GM23338 (cell line): ENCODE measurements around the gene FIBP. TPM values are rescaled to one million over a fixed set of nuclear protein-coding genes. Genes with fewer than 3 reads are reported as not detected.

Experiments
- ATAC-seq: fragments of 200-7000 bp; cut with Tn5 transposase; 3 replicates; pipeline ENCODE4 v1.9.1; 2020
- DNase-seq: peaks from one replicate; pipeline ENCODE4 v3.0.0-alpha.2; 2015; ENCODE audit warnings: low spot score
- H2AFZ ChIP-seq: fragments of 200-600 bp; sonication (generic); 2 replicates; pipeline ENCODE4 v1.8.0; 2016; ENCODE audit warnings: antibody characterized with exemption, mild to moderate bottlenecking, moderate library complexity
- H3F3A ChIP-seq: fragments of 200-600 bp; sonication (generic); replicated peaks from 2 replicates; pipeline ENCODE4 v1.8.0; 2017; ENCODE audit warnings: antibody characterized with exemption, mixed run types, low read depth
- H3K27ac ChIP-seq: fragments of 200-600 bp; sonication (generic); 2 replicates; pipeline ENCODE4 v1.6.1; 2016; ENCODE audit warnings: low read depth
- H3K27me3 ChIP-seq: fragments of 200-600 bp; sonication (generic); 2 replicates; pipeline ENCODE4 v1.8.0; 2016; ENCODE audit warnings: mild to moderate bottlenecking, mixed run types, moderate library complexity; ENCODE audit not compliant: insufficient read depth
- H3K36me3 ChIP-seq: fragments of 200-600 bp; sonication (generic); 2 replicates; pipeline ENCODE4 v1.8.0; 2016; ENCODE audit warnings: mild to moderate bottlenecking; ENCODE audit not compliant: insufficient read depth
- H3K4me1 ChIP-seq: fragments of 200-600 bp; sonication (generic); 2 replicates; pipeline ENCODE4 v1.8.0; 2016; ENCODE audit warnings: mild to moderate bottlenecking, moderate library complexity; ENCODE audit not compliant: insufficient read depth
- H3K4me2 ChIP-seq: fragments of 200-600 bp; sonication (generic); 2 replicates; pipeline ENCODE4 v1.7.1; 2017; ENCODE audit warnings: mixed run types
- H3K4me3 ChIP-seq: fragments of 200-600 bp; sonication (generic); 2 replicates; pipeline ENCODE4 v1.6.1; 2016; ENCODE audit warnings: mixed run types
- H3K79me2 ChIP-seq: fragments of 200-600 bp; sonication (generic); replicated peaks from 2 replicates; pipeline ENCODE4 v1.8.0; 2017; ENCODE audit warnings: mild to moderate bottlenecking; ENCODE audit not compliant: insufficient read depth
- H3K9me2 ChIP-seq: fragments of 200-600 bp; sonication (generic); 2 replicates; pipeline ENCODE4 v1.8.0; 2017; ENCODE audit not compliant: insufficient read depth
- H4K20me1 ChIP-seq: fragments of 200-600 bp; sonication (generic); replicated peaks from 2 replicates; pipeline ENCODE4 v1.8.0; 2017; ENCODE audit warnings: mild to moderate bottlenecking; ENCODE audit not compliant: insufficient read depth
- H3K27ac Mint-ChIP-seq: 2 replicates; pipeline ENCODE4 v1.8.0; 2020; ENCODE audit warnings: inconsistent platforms, mild to moderate bottlenecking, moderate library complexity, mixed read lengths
- H3K27me3 Mint-ChIP-seq: 3 replicates; pipeline ENCODE4 v1.8.0; 2022; ENCODE audit warnings: low read depth, mild to moderate bottlenecking, moderate library complexity, mixed read lengths, inconsistent platforms; ENCODE audit not compliant: insufficient read depth, poor library complexity
- H3K36me3 Mint-ChIP-seq: 3 replicates; pipeline ENCODE4 v1.8.0; 2021; ENCODE audit warnings: low read depth, mild to moderate bottlenecking, inconsistent platforms, moderate library complexity, mixed read lengths
- H3K4me1 Mint-ChIP-seq: 3 replicates; pipeline ENCODE4 v1.8.0; 2020; ENCODE audit warnings: mild to moderate bottlenecking, inconsistent platforms, mixed read lengths
- H3K4me3 Mint-ChIP-seq: 3 replicates; pipeline ENCODE4 v1.8.0; 2021; ENCODE audit warnings: moderate library complexity, mild to moderate bottlenecking, inconsistent platforms, mixed read lengths
- H3K9me3 Mint-ChIP-seq: 3 replicates; pipeline ENCODE4 v1.8.0; 2020; ENCODE audit warnings: moderate library complexity, mild to moderate bottlenecking, inconsistent platforms, mixed read lengths
- EZH2 ChIP-seq: fragments of 200-600 bp; sonication (generic); IDR thresholded peaks from one replicate; pipeline ENCODE4 v1.8.0; 2017; ENCODE audit warnings: antibody characterized with exemption, mild to moderate bottlenecking, low read depth; ENCODE audit not compliant: unreplicated experiment
- EZH2phosphoT487 ChIP-seq: fragments of 200-600 bp; sonication (generic); IDR thresholded peaks from one replicate; pipeline ENCODE4 v1.8.1; 2018; ENCODE audit warnings: antibody characterized with exemption; ENCODE audit not compliant: unreplicated experiment
- JUNB ChIP-seq: IDR thresholded peaks from one replicate; pipeline ENCODE4 v1.6.1; 2016; ENCODE audit warnings: antibody characterized with exemption; ENCODE audit not compliant: unreplicated experiment
- NANOG ChIP-seq: IDR thresholded peaks from 2 replicates; pipeline ENCODE4 v1.6.1; 2016; ENCODE audit warnings: antibody characterized with exemption, borderline replicate concordance
- POLR2AphosphoS5 ChIP-seq: IDR thresholded peaks from 2 replicates; pipeline ENCODE4 v1.6.1; 2016; ENCODE audit warnings: antibody characterized with exemption, low read depth
- STAT1 ChIP-seq: IDR thresholded peaks from one replicate; pipeline ENCODE4 v1.6.1; 2016; ENCODE audit warnings: antibody characterized with exemption; ENCODE audit not compliant: unreplicated experiment
- ZNF114 ChIP-seq: fragments of 250-450 bp; sonication (Bioruptor Pico); IDR thresholded peaks from 2 replicates; pipeline ENCODE4 v1.5.0; 2020; ENCODE audit warnings: mild to moderate bottlenecking, moderate library complexity
- ZNF331 ChIP-seq: fragments of 250-450 bp; sonication (Bioruptor Pico); IDR thresholded peaks from 2 replicates; pipeline ENCODE4 v1.5.0; 2020; ENCODE audit warnings: low read depth, mild to moderate bottlenecking, moderate library complexity
- polyA plus RNA-seq: library from polyadenylated mRNA; unstranded; fragments of >200 nt; fragmentation: Nextera tagmentation; extraction: Ambion mirVana; gene quantifications from 2 replicates; pipeline ENCODE4 v1.2.1, GENCODE V29; 2016
- total RNA-seq: library from RNA; depleted of rRNA; stranded (reverse); fragments of >200 nt; shearing (Covaris generic); gene quantifications from 2 replicates; pipeline ENCODE4 v1.2.3, GENCODE V29; 2014
- TF ChIP-seq, protein P1 (sequence below): fragments of 250-450 bp; sonication (Bioruptor Pico); IDR thresholded peaks from 2 replicates; pipeline ENCODE4 v1.5.0; 2020; ENCODE audit warnings: mild to moderate bottlenecking, moderate library complexity
- TF ChIP-seq, protein P2 (sequence below): IDR thresholded peaks from 2 replicates; pipeline ENCODE4 v1.6.1; 2016; ENCODE audit warnings: antibody characterized with exemption
- TF ChIP-seq, protein P3 (sequence below): IDR thresholded peaks from one replicate; pipeline ENCODE4 v1.6.1; 2018; ENCODE audit warnings: antibody characterized with exemption; ENCODE audit not compliant: unreplicated experiment

The FIBP gene
- total and polyA plus RNA-seq, 2 experiments from 2014 or later = 79.0 to 102 TPM

DNA sequence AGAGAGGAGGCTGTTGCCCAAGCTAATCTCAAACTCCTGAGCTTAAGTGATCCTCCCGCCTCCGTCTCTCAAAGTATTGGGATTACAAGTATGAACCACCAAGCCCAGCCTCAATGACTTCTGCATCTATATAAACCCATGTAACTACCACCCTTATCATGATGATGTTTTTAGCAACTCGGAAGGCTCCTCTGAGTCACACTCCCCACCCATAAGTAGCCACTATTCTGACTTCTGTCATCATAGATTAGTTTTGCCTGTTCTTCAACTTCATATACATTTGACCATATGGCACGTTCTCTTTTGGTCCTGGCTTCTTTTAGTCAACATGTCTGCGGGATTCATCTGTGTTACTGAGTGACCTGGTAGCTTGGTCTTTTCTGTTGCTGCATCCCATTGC lies 18.3 kb upstream of the FIBP start (continued):
- TF ChIP-seq, protein P1, sequence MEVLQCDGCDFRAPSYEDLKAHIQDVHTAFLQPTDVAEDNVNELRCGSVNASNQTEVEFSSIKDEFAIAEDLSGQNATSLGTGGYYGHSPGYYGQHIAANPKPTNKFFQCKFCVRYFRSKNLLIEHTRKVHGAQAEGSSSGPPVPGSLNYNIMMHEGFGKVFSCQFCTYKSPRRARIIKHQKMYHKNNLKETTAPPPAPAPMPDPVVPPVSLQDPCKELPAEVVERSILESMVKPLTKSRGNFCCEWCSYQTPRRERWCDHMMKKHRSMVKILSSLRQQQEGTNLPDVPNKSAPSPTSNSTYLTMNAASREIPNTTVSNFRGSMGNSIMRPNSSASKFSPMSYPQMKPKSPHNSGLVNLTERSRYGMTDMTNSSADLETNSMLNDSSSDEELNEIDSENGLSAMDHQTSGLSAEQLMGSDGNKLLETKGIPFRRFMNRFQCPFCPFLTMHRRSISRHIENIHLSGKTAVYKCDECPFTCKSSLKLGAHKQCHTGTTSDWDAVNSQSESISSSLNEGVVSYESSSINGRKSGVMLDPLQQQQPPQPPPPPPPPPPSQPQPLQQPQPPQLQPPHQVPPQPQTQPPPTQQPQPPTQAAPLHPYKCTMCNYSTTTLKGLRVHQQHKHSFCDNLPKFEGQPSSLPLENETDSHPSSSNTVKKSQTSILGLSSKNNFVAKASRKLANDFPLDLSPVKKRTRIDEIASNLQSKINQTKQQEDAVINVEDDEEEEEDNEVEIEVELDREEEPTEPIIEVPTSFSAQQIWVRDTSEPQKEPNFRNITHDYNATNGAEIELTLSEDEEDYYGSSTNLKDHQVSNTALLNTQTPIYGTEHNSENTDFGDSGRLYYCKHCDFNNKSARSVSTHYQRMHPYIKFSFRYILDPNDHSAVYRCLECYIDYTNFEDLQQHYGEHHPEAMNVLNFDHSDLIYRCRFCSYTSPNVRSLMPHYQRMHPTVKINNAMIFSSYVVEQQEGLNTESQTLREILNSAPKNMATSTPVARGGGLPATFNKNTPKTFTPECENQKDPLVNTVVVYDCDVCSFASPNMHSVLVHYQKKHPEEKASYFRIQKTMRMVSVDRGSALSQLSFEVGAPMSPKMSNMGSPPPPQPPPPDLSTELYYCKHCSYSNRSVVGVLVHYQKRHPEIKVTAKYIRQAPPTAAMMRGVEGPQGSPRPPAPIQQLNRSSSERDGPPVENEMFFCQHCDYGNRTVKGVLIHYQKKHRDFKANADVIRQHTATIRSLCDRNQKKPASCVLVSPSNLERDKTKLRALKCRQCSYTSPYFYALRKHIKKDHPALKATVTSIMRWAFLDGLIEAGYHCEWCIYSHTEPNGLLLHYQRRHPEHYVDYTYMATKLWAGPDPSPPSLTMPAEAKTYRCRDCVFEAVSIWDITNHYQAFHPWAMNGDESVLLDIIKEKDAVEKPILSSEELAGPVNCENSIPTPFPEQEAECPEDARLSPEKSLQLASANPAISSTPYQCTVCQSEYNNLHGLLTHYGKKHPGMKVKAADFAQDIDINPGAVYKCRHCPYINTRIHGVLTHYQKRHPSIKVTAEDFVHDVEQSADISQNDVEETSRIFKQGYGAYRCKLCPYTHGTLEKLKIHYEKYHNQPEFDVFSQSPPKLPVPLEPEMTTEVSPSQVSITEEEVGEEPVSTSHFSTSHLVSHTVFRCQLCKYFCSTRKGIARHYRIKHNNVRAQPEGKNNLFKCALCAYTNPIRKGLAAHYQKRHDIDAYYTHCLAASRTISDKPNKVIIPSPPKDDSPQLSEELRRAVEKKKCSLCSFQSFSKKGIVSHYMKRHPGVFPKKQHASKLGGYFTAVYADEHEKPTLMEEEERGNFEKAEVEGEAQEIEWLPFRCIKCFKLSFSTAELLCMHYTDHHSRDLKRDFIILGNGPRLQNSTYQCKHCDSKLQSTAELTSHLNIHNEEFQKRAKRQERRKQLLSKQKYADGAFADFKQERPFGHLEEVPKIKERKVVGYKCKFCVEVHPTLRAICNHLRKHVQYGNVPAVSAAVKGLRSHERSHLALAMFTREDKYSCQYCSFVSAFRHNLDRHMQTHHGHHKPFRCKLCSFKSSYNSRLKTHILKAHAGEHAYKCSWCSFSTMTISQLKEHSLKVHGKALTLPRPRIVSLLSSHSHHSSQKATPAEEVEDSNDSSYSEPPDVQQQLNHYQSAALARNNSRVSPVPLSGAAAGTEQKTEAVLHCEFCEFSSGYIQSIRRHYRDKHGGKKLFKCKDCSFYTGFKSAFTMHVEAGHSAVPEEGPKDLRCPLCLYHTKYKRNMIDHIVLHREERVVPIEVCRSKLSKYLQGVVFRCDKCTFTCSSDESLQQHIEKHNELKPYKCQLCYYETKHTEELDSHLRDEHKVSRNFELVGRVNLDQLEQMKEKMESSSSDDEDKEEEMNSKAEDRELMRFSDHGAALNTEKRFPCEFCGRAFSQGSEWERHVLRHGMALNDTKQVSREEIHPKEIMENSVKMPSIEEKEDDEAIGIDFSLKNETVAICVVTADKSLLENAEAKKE (CRISPR knock-in tag) = no peak
- no peak for TF ChIP-seq ZNF331 (CRISPR knock-in tag)

DNA sequence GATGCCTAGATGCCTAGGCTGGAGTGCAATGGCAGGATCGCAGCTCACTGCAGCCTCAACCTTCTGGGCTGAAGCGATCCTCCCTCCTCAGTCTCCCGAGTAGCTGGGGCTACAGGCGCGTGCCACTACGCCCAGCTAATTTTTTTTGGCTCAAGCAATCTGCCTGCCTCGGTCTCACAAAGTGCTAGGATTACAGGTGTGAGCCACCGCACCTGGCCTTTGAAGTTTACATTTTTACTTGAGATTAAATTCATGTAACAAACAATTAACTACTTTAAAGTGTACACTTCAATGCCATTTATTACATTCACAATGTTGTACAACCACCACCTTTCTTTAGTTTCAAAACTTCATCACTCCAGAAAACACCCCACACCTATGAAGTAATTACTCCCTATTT lies 15.4 kb upstream of the FIBP start:
- DNase-seq = no peak
- Histone ChIP-seq H3K36me3 (no peaks in the 10 kb centered on the region), H3K27me3 (peaks cover 58% of the 10 kb centered on the region), H4K20me1 (no peaks in the 10 kb centered on the region), H3K4me3 (no peak overlapping the region), H2AFZ (no peak overlapping the region), H3K27ac (no peak overlapping the region), H3F3A (peaks cover 10% of the 10 kb centered on the region; the same call in 1 of the 2 replicates), H3K79me2 (no peaks in the 10 kb centered on the region), H3K4me2 (no peak overlapping the region), H3K4me1 (peaks cover 3% of the 10 kb centered on the region), H3K9me2 (no peaks in the 10 kb centered on the region)
- Mint-ChIP-seq H3K27ac (no peak overlapping the region), H3K9me3 (peaks cover 1% of the 10 kb centered on the region; the same call in 1 of the 3 replicates), H3K4me1 (peaks cover 6% of the 10 kb centered on the region; the same call in 2 of the 3 replicates), H3K27me3 (peaks cover 41% of the 10 kb centered on the region), H3K36me3 (no peaks in the 10 kb centered on the region), H3K4me3 (no peak overlapping the region; the same call in 2 of the 3 replicates)
- no peak for ATAC-seq
- TF ChIP-seq EZH2phosphoT487 (no peak), POLR2AphosphoS5 (no peak), JUNB (no peak), EZH2 (no peak), STAT1 (no peak), ZNF114 (CRISPR knock-in tag) (no peak), ZNF331 (CRISPR knock-in tag) (no peak), NANOG (no peak)
- TF ChIP-seq, protein P2, sequence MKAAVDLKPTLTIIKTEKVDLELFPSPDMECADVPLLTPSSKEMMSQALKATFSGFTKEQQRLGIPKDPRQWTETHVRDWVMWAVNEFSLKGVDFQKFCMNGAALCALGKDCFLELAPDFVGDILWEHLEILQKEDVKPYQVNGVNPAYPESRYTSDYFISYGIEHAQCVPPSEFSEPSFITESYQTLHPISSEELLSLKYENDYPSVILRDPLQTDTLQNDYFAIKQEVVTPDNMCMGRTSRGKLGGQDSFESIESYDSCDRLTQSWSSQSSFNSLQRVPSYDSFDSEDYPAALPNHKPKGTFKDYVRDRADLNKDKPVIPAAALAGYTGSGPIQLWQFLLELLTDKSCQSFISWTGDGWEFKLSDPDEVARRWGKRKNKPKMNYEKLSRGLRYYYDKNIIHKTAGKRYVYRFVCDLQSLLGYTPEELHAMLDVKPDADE = no peak
- TF ChIP-seq, protein P3, sequence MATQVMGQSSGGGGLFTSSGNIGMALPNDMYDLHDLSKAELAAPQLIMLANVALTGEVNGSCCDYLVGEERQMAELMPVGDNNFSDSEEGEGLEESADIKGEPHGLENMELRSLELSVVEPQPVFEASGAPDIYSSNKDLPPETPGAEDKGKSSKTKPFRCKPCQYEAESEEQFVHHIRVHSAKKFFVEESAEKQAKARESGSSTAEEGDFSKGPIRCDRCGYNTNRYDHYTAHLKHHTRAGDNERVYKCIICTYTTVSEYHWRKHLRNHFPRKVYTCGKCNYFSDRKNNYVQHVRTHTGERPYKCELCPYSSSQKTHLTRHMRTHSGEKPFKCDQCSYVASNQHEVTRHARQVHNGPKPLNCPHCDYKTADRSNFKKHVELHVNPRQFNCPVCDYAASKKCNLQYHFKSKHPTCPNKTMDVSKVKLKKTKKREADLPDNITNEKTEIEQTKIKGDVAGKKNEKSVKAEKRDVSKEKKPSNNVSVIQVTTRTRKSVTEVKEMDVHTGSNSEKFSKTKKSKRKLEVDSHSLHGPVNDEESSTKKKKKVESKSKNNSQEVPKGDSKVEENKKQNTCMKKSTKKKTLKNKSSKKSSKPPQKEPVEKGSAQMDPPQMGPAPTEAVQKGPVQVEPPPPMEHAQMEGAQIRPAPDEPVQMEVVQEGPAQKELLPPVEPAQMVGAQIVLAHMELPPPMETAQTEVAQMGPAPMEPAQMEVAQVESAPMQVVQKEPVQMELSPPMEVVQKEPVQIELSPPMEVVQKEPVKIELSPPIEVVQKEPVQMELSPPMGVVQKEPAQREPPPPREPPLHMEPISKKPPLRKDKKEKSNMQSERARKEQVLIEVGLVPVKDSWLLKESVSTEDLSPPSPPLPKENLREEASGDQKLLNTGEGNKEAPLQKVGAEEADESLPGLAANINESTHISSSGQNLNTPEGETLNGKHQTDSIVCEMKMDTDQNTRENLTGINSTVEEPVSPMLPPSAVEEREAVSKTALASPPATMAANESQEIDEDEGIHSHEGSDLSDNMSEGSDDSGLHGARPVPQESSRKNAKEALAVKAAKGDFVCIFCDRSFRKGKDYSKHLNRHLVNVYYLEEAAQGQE = no peak
